ENCODE measurements around the gene PIEZO2.

- TF ChIP-seq POLR2A (IDR thresholded peaks at IDR 0.05; ENCODE audit: low read depth, low read length) (no peak), POLR2AphosphoS5 (IDR thresholded peaks at IDR 0.05; ENCODE audit: low read depth, low read length) (no peak)
Measured at GRCh38 chr18:10939822-10940221, 209.5 kb downstream of the PIEZO2 start.

Measured in GM12892 (cell line).